ENCODE measurements around the gene ZWILCH. TPM values are rescaled to one million over a fixed set of nuclear protein-coding genes. Genes with fewer than 3 reads are reported as not detected.

Gene ZWILCH
- polyA plus RNA-seq, 1 donor (not counting 4 experiments of a cell fraction or from before 2014, with no cell fraction given) = 34.9 TPM

DNA sequence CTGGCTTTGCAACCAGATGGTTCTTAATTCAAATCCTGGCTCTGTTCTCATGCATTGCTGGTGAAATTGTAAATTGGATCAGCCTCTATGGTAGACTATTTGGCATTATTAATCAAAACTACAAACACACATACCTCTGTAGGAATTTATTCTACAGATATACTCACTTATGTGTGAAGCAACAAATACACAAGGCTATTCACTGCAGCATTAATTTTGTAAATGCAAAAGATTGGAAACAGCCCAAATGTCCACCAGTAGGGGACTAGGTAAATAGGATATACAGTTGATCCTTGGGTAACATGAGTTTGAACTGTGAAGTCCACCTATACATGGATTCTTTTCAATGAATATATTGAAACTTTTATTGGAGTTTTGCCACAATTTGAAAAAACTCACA, 90.2 kb downstream of the ZWILCH start:
- FAIRE-seq = no peak
- H3K36me3 ChIP-seq (ENCODE audit: control insufficient read depth in 2 of 2, extremely low read depth in 1 of 2, insufficient read depth in 2 of 2, low read length in 2 of 2) = no peaks in the 10 kb centered on the region

DNA sequence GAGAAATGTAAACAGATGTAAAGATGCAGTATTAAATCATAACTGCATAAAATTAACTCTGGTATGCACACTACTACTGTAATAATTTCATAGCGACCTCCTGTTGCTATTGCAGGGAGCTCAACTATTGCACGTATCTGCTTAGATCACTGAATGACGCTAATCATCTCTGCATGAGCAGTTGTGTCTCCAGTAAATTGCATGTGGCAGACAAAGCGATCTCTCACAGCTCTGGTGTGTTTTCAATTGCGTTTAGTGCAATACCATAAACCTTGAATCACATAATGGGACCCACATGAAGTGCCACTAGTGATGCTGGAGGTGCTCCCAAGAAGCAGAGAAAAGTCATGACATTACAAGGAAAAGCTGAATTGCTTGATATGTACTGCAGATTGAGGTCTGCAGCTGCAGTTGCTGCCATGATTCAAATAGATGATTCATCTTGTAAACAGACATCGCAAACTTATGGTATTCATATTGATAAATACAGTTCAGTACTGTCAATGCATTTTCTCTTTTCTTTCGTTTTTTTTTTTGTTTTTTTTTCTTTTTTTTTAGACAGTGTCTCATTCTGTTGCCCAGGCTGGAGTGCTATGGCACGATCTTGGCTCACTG, 90.9 kb downstream of the ZWILCH start:
- dilution Hi-C loops (cut with MboI; ENCODE audit: extremely low pct_ligation_motif_present, low sequenced_read_pairs) = no loop called here
- FAIRE-seq (no peak), DNase-seq (ENCODE audit: low read depth, low spot score) (no peak)
- Histone ChIP-seq H3K4me3 (ENCODE audit: control insufficient read depth in 2 of 3, extremely low read depth in 1 of 3, insufficient read depth in 2 of 3, low read depth in 1 of 3, low read length in 3 of 3) (no peak overlapping the region), H2AFZ (ENCODE audit: control insufficient read depth, low read length) (no peak overlapping the region), H4K20me1 (ENCODE audit: control insufficient read depth, extremely low read depth, insufficient read depth, low read length) (no peaks in the 10 kb centered on the region), H3K4me2 (ENCODE audit: control insufficient read depth, extremely low read depth, insufficient read depth, low read depth, low read length) (no peak overlapping the region), H3K27me3 (ENCODE audit: control insufficient read depth, extremely low read depth, insufficient read depth, low read length) (peaks cover 9% of the 10 kb centered on the region), H3K9ac (ENCODE audit: control insufficient read depth, extremely low read depth, insufficient read depth, low read length) (no peak overlapping the region), H3K4me1 (ENCODE audit: control insufficient read depth, extremely low read depth, insufficient read depth, low read length) (no peaks in the 10 kb centered on the region), H3K9me1 (ENCODE audit: control insufficient read depth, extremely low read depth, insufficient read depth, low read length) (no peaks in the 10 kb centered on the region), H3K27ac (ENCODE audit: control insufficient read depth, insufficient read depth, low read length) (no peak overlapping the region), H3K9me3 (ENCODE audit: control insufficient read depth, low read depth, low read length) (no peaks in the 10 kb centered on the region), H3K36me3 (ENCODE audit: control insufficient read depth in 2 of 2, extremely low read depth in 1 of 2, insufficient read depth in 2 of 2, low read length in 2 of 2) (no peaks in the 10 kb centered on the region), H3K79me2 (ENCODE audit: control insufficient read depth, insufficient read depth, low read length) (no peaks in the 10 kb centered on the region)
- TF ChIP-seq EZH2 (IDR thresholded peaks at IDR 0.05; ENCODE audit: low read length) = no peak
- TF ChIP-seq, protein P1, sequence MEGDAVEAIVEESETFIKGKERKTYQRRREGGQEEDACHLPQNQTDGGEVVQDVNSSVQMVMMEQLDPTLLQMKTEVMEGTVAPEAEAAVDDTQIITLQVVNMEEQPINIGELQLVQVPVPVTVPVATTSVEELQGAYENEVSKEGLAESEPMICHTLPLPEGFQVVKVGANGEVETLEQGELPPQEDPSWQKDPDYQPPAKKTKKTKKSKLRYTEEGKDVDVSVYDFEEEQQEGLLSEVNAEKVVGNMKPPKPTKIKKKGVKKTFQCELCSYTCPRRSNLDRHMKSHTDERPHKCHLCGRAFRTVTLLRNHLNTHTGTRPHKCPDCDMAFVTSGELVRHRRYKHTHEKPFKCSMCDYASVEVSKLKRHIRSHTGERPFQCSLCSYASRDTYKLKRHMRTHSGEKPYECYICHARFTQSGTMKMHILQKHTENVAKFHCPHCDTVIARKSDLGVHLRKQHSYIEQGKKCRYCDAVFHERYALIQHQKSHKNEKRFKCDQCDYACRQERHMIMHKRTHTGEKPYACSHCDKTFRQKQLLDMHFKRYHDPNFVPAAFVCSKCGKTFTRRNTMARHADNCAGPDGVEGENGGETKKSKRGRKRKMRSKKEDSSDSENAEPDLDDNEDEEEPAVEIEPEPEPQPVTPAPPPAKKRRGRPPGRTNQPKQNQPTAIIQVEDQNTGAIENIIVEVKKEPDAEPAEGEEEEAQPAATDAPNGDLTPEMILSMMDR (optimal IDR thresholded peaks at IDR 0.05 in 1 of 3, IDR thresholded peaks at IDR 0.05 in 1 of 3, conservative IDR thresholded peaks at IDR 0.05 in 1 of 3; ENCODE audit: extremely low read depth in 1 of 3, insufficient read depth in 2 of 3, low read length in 3 of 3) = no peak

More for the DNA sequence above, 90.2 kb downstream of the ZWILCH start:
- Histone ChIP-seq H3K4me2 (ENCODE audit: control insufficient read depth, extremely low read depth, insufficient read depth, low read depth, low read length) (no peak overlapping the region), H3K4me3 (ENCODE audit: control insufficient read depth in 2 of 3, extremely low read depth in 1 of 3, insufficient read depth in 2 of 3, low read depth in 1 of 3, low read length in 3 of 3) (no peak overlapping the region), H4K20me1 (ENCODE audit: control insufficient read depth, extremely low read depth, insufficient read depth, low read length) (no peaks in the 10 kb centered on the region), H3K27ac (ENCODE audit: control insufficient read depth, insufficient read depth, low read length) (no peak overlapping the region), H2AFZ (ENCODE audit: control insufficient read depth, low read length) (no peak overlapping the region), H3K9me3 (ENCODE audit: control insufficient read depth, low read depth, low read length) (no peaks in the 10 kb centered on the region), H3K79me2 (ENCODE audit: control insufficient read depth, insufficient read depth, low read length) (no peaks in the 10 kb centered on the region), H3K4me1 (ENCODE audit: control insufficient read depth, extremely low read depth, insufficient read depth, low read length) (no peaks in the 10 kb centered on the region), H3K9me1 (ENCODE audit: control insufficient read depth, extremely low read depth, insufficient read depth, low read length) (no peaks in the 10 kb centered on the region), H3K27me3 (ENCODE audit: control insufficient read depth, extremely low read depth, insufficient read depth, low read length) (peaks cover 3% of the 10 kb centered on the region), H3K9ac (ENCODE audit: control insufficient read depth, extremely low read depth, insufficient read depth, low read length) (no peak overlapping the region)
- no peak for TF ChIP-seq EZH2 (IDR thresholded peaks at IDR 0.05; ENCODE audit: low read length)
- TF ChIP-seq, protein P1 (optimal IDR thresholded peaks at IDR 0.05 in 1 of 3, IDR thresholded peaks at IDR 0.05 in 1 of 3, conservative IDR thresholded peaks at IDR 0.05 in 1 of 3; ENCODE audit: extremely low read depth in 1 of 3, insufficient read depth in 2 of 3, low read length in 3 of 3) = no peak
- DNase-seq (ENCODE audit: low read depth, low spot score) = no peak
- dilution Hi-C loops (cut with MboI; ENCODE audit: extremely low pct_ligation_motif_present, low sequenced_read_pairs) = no loop called here
